ENCODE results near the gene ZNF200. TPM values are rescaled to one million over a fixed set of nuclear protein-coding genes. Genes with fewer than 3 reads are reported as not detected.
A peak's percentile ranks its signal among the peaks of the same experiment; 100 is the strongest.
"Not testable (repeated sequence)": the region's sequence is repeated elsewhere in the genome, so short reads cannot be mapped to it uniquely, and the experiment has no call there.

The ZNF200 gene
- total RNA-seq, 1 donor from 2014 or later = 8.6 TPM

GRCh38 chr16:3281222-3281820 is 46.4 kb upstream of the ZNF200 start:
- peaks cover 22% of the 10 kb centered on the region for H3K4me1 Mint-ChIP-seq

GRCh38 chr16:3276679-3277078 is 41.7 kb upstream of the ZNF200 start:
- H3K36me3 Mint-ChIP-seq = no peaks in the 10 kb centered on the region
- TF ChIP-seq CTCF (IDR thresholded peaks at IDR 0.05; ENCODE audit: unreplicated experiment) = no peak
- no peak overlapping the region for H3K4me3 Mint-ChIP-seq
- H3K27ac Mint-ChIP-seq = no peak overlapping the region
- H3K27me3 Mint-ChIP-seq (ENCODE audit: low read depth) = peaks cover 29% of the 10 kb centered on the region
- H3K4me1 Mint-ChIP-seq = no peaks in the 10 kb centered on the region
- DNase-seq (ENCODE audit: low spot score in 2 of 2, unreplicated experiment in 2 of 2) = no peak
- no peaks in the 10 kb centered on the region for H3K9me3 Mint-ChIP-seq

More at GRCh38 chr16:3281222-3281820, 46.4 kb upstream of the ZNF200 start:
- peak overlapping the region; percentile 100 for H3K27ac Mint-ChIP-seq
- H3K36me3 Mint-ChIP-seq = peaks cover 21% of the 10 kb centered on the region
- H3K27me3 Mint-ChIP-seq (ENCODE audit: low read depth) = peaks cover 19% of the 10 kb centered on the region
- no peak for DNase-seq (ENCODE audit: low spot score in 2 of 2, unreplicated experiment in 2 of 2)
- H3K4me3 Mint-ChIP-seq = peak overlapping the region; percentile 98
- peaks cover 2% of the 10 kb centered on the region for H3K9me3 Mint-ChIP-seq
- no peak for TF ChIP-seq CTCF (IDR thresholded peaks at IDR 0.05; ENCODE audit: unreplicated experiment)

GRCh38 chr16:3274947-3275346 is 40.0 kb upstream of the ZNF200 start:
- DNase-seq (ENCODE audit: low spot score in 2 of 2, unreplicated experiment in 2 of 2) = no peak
- H3K9me3 Mint-ChIP-seq = no peaks in the 10 kb centered on the region
- TF ChIP-seq CTCF (IDR thresholded peaks at IDR 0.05; ENCODE audit: unreplicated experiment) = no peak
- H3K27me3 Mint-ChIP-seq (ENCODE audit: low read depth) = peaks cover 29% of the 10 kb centered on the region
- H3K4me3 Mint-ChIP-seq = no peak overlapping the region
- no peaks in the 10 kb centered on the region for H3K4me1 Mint-ChIP-seq
- no peak overlapping the region for H3K27ac Mint-ChIP-seq
- no peaks in the 10 kb centered on the region for H3K36me3 Mint-ChIP-seq

GRCh38 chr16:3274490-3274889 is 39.5 kb upstream of the ZNF200 start:
- H3K36me3 Mint-ChIP-seq = no peaks in the 10 kb centered on the region
- DNase-seq (ENCODE audit: low spot score in 2 of 2, unreplicated experiment in 2 of 2) = no peak
- H3K27me3 Mint-ChIP-seq (ENCODE audit: low read depth) = peaks cover 29% of the 10 kb centered on the region
- H3K4me3 Mint-ChIP-seq = no peak overlapping the region
- no peak for TF ChIP-seq CTCF (IDR thresholded peaks at IDR 0.05; ENCODE audit: unreplicated experiment)
- no peaks in the 10 kb centered on the region for H3K4me1 Mint-ChIP-seq
- no peak overlapping the region for H3K27ac Mint-ChIP-seq
- no peaks in the 10 kb centered on the region for H3K9me3 Mint-ChIP-seq

- H3K36me3 Mint-ChIP-seq, H3K27ac Mint-ChIP-seq: not testable (repeated sequence)
Observed at GRCh38 chr16:3271281-3271680, 36.3 kb upstream of the ZNF200 start.

GRCh38 chr16:3270718-3271117 is 35.8 kb upstream of the ZNF200 start:
- H3K36me3 Mint-ChIP-seq; H3K27ac Mint-ChIP-seq; H3K4me1 Mint-ChIP-seq; H3K27me3 Mint-ChIP-seq (ENCODE audit: low read depth); DNase-seq (ENCODE audit: low spot score in 2 of 2, unreplicated experiment in 2 of 2); H3K9me3 Mint-ChIP-seq; H3K4me3 Mint-ChIP-seq: not testable (repeated sequence)

More at GRCh38 chr16:3271281-3271680, 36.3 kb upstream of the ZNF200 start:
- not testable (repeated sequence) for H3K4me1 Mint-ChIP-seq; DNase-seq (ENCODE audit: low spot score in 2 of 2, unreplicated experiment in 2 of 2); H3K9me3 Mint-ChIP-seq; H3K4me3 Mint-ChIP-seq; H3K27me3 Mint-ChIP-seq (ENCODE audit: low read depth)

GRCh38 chr16:3268294-3268693 is 33.3 kb upstream of the ZNF200 start:
- Mint-ChIP-seq H3K4me3 (no peak overlapping the region), H3K36me3 (no peaks in the 10 kb centered on the region), H3K9me3 (peaks cover 3% of the 10 kb centered on the region), H3K4me1 (peaks cover 8% of the 10 kb centered on the region), H3K27ac (no peak overlapping the region), H3K27me3 (ENCODE audit: low read depth) (no peaks in the 10 kb centered on the region)
- no peak for TF ChIP-seq CTCF (IDR thresholded peaks at IDR 0.05; ENCODE audit: unreplicated experiment)
- DNase-seq (ENCODE audit: low spot score in 2 of 2, unreplicated experiment in 2 of 2) = no peak
